HG03066 (cell line): ENCODE results near the gene TMEM244.
"Not testable (repeated sequence)": the region's sequence is repeated elsewhere in the genome, so short reads cannot be mapped to it uniquely, and the experiment has no call there.

Source experiments
- ATAC-seq: cut with Tn5 transposase; IDR thresholded peaks from one replicate; pipeline ENCODE4 v1.9.1; 2021; ENCODE audit warnings: low read depth; ENCODE audit not compliant: unreplicated experiment

The TMEM244 gene

DNA sequence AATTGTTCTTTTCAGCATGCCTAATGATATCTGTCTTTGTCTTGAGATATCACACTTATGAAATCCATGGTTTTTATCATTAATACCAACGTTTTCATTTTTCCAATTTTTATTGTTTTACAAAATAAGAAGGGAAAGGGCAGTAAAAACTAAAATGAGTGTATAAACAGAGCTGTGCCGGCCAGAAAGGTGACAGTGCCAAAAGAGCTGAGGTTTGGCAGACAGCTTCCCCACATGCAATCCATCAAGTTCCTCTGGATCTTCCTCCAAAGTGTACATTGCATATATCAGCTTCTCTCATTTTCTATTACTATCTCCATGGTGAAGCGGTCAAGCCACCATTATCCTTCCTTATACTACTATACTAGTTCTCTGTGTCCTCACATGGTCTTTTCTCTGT lies 10.1 kb upstream of the TMEM244 start:
- ATAC-seq, result no peak

DNA sequence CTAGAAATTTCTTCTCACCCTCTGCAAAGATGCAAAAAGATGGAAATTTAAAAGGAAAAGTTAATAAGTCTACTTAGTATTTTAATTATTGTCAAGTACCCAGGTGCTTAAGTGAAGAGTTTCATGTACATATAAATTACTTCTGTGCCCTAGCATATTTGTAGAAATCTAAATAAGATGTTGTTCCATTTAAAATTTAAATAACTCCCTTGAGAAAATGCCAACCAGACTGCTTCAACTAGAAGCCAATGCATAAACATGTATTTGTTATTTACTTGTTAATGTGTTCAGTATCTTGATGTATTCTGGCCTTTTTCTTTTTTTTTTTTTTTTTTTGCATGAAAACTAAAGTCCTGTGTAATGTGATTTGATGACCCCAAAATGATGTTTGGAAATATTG lies 6.3 kb upstream of the TMEM244 start:
- ATAC-seq, result no peak

DNA sequence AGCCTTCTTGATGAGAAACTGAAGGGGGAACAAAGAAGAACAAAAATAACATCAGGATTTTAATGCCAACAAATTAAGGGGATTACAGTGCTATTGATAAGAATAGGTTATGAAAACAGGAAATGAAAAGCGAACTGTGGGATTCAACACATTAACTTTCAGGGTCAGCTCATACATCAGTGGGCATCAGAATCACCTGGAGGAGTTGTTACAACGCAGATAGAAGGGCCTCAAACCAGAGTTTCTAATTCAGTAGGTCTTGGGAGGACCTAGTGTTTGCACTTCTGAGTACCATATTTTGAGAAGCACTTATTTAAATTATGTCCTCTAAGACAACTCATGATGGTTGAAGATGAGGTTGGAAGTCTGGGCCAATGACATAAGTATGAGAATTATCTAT lies 5.6 kb upstream of the TMEM244 start:
- ATAC-seq, result no peak

DNA sequence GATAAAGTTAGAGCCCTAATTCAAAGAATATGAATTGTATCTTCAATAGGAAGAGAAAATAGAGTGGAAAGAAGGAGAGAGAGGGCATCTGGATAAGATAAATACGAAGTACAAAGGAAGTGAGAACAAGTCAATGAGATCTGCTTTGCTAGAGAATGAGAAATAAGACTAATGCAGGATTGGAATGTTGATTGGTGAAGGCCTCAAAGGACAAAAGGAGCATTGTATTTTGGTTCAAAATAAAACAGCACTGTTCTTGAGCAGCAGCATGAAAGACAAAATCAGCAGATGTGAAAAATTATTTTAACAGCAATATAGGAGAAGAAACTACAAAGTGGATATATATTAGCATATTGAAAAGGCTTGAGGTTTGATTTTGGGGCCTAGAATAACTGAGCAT lies 5.1 kb upstream of the TMEM244 start:
- no peak for ATAC-seq

DNA sequence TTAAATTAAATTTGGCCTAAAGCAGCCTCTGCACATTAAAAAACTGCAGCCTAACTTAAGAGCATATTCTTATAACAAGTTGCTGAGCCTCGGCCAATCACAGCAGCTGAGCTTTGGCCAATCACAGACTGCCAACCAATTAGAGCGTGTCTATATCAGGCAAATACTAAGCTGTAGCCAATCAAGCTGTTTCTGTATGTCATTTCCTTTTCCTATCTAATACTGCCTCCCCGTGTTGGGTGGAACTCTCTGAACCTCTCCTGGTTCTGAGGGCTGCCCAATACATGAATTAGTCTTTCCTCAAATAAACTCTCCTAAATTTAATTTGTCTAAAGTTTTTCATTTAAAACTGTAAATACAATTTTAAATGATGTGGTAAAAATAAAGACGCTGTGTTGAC lies 3.9 kb upstream of the TMEM244 start:
- no peak for ATAC-seq

DNA sequence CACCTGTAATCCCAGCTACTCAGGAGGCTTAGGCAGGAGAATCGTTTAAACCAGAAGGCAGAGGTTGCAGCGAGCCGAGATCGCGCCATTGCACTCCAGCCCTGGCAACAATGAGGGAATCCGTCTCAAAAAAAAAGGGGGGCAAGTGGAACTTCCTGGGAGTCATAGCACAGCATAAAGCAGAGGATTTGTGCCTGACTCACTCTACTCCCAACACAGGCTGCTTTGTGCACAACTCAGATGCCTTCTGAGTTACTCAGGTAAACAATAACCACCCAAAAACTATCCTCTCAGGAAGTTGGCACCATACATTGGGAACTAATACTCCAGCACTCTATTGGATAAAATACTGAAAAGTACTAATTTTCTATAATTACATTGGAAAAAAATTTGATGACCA lies 2.5 kb upstream of the TMEM244 start:
- no peak for ATAC-seq

DNA sequence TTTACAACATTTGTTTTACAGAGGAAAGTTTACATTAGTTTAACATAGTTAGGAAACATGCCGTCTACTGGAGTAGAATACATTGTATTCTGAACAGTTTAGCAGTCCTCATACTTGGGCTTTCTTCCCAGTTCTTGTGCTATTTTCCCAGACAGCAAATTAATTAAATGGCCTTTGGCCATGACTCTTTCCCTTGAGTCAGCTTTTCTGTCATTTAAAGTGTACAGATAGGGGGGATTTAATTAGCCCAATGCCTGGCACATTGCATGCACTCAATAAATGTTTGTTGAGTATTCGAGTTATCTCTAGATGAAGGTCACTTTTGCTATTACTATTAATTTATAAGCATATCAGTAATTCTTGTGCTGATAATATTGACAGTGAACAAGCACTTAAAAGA lies 1.6 kb downstream of the TMEM244 start:
- no peak for ATAC-seq

DNA sequence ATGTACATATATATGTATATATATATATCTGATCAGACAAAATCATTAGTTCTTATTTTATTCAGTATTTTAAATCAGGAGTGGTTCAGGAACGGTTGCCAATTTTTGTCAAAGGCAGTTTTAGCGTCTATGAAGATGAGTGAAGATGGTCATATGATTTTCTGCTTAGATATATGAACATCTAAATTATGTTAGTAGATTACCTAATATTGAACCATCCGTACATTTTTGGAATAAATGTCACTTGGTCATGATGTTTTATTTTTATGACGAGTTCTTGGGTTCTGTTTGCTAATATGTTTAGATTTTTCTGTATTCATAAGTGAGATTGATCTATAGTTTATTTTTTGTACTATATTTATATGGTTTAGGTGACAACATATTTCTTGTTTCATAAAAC lies 3.3 kb downstream of the TMEM244 start:
- no peak for ATAC-seq

DNA sequence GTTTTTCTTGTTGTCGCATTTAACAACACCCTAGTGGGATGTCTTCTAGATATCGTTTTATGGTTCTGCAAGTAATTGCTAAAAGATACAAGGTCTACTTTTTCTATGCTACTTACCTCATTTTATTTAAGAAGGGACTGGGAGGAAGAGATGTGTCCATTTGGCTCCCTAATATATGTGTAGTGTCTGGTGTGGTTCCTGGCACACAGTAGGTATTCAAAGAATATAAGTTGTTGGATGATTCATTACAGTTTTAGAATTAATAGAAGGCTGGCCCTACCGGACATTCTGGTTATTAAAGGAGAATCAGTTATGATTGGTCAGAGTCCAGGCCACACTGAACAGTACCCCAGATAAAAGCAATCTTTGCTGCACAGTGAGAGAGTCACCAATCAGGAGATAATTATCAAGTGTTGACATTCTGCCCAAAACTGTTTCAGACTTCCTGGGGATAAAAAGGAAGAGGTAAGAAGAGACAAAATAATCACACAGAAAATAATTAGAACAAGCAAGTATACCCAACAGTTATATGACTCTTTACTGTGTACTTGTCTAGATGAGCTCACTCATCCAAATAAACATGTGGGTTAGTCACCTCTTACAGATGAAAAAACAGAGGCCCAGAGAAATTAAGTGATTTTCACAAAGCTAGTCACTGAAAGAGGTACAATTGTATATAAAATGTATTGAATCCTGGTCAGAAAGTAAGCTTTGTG lies 7.0 kb downstream of the TMEM244 start:
- ATAC-seq, result no peak

DNA sequence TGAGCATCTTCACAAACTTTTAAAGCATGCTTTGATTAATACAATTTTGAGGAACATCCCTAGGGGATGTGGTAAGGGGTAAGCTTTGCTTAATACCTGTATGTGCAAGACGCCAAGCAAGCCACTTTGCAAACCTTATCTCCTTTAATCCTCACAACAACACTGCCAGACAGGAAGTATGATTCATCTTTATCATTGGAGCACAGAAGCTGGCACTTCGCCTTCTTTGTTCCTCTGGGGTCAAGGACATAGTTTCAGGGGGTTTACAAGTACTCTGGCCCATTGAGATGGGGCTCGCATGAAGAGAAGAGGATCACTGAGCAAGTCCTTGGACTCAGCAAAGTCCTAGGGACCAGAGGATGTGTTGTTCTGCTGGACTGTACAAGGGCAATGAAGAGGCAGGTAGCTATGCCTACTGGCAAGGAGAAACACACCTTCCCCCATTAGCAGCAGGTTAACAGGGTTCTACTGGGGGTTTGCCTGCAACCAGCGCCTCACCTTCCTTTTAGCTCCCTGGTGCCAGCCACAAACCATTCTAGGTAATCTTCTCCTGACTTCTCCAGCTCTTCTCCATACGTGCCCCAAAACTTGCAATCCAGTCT lies 8.8 kb downstream of the TMEM244 start:
- no peak for ATAC-seq

DNA sequence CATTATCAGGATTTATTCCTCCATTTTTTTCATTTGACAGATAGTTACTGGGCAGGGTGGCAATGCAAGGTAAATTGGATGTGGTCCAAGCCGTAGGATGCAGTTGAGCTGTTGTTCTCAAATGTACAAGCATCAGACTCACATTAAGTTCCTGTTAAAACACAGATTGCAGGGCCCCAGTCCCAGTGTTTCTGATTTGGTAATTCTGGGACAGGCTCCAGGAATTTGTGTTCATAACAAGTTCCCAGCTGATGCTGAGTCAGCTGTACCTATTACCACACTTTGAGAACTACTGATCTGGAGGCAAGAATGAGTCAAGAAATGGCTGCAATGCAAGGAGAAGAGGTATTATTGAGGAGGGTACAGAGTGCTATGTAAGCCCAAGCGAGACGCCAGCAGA lies 11.7 kb downstream of the TMEM244 start:
- ATAC-seq, result no peak

DNA sequence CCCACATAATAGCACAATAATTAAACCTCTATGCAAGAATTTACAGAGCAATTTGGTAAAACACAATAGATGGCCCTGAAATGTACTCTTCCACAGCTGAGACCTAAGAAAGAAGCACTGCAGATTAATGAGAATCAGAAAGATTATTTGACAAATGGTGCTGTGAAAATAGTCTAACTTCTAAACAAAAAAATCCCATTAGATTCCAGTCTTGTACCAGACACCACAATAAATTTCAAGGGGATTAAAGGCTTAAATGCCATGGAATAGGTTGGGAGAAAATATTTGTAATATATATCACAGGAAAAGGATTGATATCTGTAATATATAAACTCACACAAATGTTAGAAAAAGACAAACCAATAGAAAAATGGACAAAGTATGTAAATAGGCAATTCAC lies 14.4 kb downstream of the TMEM244 start:
- no peak for ATAC-seq

DNA sequence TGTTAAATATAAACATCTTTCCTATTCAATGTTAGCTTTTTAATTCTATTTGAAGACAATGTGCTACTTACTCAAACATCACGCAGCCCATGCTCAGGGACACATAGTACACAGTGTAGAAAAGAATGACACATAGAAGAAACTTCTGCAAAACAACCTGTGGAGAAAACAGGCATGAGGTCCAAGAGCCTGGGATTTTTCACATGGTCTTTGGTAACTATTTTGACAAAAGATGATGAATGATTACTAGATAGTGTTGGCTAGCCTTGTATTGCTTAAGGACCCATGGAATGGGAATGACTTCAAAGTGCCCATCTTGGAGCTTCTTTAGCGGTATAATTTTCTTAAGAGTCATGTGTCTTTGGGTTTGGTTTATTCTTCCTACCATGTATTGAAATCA lies 15.4 kb downstream of the TMEM244 start:
- ATAC-seq, result no peak

DNA sequence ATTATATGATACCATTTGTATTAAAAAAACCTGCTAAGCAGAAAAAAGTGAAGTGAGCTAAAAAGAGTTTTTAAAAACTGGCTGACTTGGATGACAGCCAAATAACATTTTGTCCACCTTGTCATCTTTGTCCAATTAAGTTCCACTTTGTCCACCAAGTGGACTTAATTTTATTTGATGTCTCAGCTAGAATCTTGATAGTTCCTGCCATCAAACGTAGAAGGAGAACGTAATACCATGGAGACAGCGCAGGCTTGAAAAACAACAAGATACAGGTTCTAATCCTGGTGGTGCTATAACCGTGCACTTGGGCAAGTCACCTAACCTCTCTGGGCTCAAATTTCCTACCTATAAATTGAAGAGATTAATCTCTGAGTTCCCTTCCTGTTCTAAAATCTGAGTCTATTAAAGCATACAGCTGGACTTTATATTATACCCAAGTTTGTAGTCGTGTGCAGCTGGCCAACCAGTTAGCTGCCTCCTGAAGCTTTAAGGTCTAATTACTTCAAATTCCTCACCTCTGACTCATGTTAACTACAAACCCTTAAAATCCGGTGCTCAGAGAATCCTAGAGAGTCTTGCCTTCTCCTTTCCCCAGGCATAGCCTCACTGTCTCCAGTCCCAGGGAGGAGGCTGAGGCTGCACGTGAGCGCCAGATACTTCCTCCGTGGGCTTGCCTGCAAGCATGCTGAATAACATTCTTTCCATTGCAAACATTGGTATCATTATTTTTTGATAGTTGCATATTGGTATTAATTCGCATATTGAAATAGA lies 16.8 kb downstream of the TMEM244 start:
- no peak for ATAC-seq

DNA sequence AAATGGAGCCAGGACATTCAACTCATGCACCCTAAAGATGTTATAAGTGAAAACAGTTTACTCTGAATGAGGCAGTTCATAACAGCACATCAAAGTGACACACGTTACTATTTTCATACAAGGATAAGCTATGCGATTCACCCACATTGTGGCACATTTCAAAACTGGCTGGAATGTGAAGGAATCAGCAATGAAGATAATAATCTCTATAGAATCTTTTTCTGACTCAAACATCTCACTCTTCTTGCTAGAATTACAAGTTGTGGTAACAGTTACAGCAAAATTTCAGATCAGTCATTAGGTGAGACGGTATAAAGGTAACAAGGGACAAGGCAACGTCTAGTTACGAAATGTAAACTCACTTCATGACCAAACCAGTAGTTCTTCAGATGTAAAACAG lies 17.5 kb downstream of the TMEM244 start:
- ATAC-seq, result no peak

DNA sequence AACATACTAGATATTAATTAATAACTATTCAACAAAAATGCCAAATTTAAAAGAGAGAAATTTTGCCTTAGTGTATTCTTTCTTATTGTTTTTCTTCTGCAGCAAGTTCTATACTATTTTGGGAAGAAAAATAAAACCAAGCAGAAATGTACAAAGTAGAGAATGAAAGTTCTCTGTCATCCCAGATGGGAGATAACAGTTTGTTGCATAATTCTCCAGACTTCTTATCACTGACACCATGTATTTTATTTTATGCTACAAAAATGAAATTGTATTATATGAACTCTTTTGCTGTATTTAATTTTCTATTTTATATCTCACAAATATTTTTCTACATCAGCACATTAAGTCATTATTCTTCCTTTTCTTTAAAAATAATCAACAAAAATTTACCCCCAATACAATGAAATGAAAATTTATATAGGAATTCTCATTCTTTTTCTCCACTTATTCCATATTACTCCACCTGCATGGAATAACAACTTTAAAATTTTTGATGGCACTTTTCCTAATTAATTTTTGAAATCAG lies 18.2 kb downstream of the TMEM244 start:
- no peak for ATAC-seq

DNA sequence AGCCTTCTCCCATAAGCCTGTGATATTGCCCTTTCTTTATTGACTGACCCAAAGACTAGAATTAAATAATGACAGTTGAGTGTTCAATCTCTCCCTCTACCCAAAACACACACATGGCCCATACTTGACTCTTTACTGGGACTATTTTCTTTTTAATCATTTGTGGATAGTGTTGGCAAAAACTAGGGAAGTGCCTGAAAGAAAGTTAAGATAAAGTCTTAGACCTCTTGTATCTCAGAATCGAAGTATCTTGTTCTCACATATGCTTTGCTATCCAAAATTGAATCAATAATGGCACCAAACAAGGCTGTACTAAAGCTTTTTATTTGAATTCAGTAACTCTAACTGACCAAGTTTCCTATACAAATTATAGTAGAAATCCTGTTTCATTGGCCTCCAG lies 19.0 kb downstream of the TMEM244 start:
- no peak for ATAC-seq

DNA sequence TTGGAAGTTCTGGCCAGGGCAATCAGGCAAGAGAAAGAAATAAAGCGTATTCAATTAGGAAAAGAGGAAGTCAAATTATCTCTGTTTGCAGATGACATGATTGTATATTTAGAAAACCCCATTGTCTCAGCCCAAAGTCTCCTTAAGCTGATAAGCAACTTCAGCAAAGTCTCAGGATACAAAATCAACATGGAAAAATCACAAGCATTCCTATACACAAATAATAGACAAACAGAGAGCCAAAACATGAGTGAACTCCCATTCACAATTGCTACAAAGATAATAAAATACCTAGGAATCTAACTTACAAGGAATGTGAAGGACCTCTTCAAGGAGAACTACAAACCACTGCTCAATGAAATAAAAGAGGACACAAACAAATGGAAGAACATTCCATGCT lies 21.6 kb downstream of the TMEM244 start:
- not testable (repeated sequence) for ATAC-seq

DNA sequence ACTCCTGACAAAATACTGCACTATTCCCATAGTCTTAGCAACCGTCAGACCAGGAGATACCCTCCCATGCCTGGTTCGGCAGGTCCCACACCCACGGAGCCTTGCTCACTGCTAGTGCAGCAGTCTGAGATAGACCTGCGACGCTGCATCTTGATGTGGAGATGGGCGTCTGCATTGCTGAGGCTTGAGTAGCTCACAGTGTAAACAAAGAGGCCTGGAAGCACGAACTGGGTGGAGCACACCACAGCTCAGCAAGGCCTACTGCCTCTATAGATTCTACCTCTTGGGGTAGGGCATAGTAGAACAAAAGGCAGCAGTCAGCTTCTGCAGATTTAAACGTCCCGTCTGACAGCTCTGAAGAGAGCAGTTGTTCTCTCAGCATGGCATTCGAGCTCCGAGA lies 25.4 kb downstream of the TMEM244 start:
- ATAC-seq, result no peak

DNA sequence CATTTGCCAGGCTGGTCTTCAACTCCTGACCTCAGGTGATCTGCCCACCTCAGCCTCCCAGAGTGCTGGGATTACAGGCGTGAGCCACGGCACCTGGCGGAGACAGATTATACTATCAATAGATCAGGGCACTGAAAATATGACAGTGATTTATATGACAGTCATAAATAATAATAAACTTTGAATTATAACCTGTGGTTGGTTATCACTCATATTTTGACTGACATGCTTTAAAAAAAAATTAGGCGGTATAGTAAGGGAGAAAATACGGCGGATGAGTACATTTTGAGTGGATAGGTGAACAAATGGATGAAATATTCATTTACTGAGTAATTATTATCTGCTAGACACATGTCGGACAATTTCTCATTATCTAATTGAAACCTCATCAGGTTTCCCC lies 28.8 kb downstream of the TMEM244 start:
- no peak for ATAC-seq

DNA sequence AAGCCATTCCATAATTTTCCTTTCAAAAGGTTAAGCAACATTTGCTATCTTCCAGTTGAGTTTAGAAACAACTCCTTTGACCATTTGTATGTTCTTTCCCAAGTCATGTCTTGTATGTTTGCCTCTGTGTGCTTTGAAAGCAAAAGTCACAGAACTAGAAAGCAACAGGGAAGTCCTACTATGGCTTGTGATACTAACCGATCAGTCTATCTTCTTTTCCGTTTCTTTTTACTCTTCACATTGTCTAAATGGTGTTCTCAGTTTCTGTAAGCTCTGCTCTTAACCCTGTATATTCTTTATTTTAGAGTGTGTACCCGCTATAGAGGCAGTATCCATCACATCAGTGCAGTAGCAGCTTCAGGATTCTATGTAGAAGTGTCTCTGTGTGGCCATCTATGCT lies 32.9 kb downstream of the TMEM244 start:
- no peak for ATAC-seq

DNA sequence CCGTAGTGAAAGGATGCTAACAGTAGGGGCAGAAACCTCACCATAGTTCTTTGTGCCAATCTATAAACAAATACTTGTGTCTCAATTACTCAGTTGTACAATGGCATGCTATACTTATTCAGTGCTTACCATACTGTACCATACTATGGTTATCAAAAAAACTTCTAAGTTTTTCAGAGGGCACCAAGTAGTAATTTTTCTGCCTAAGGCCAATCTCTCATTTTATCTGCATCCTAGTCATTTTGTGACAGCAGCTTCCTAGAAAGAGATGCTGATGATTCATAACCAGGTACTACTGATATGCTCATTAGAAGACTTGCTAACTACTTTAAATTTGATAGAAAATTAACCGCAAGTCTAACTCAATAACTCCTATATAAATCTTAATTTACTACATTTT lies 42.9 kb downstream of the TMEM244 start:
- no peak for ATAC-seq
